Naive thymus-derived CD4-positive, alpha-beta T cell (primary cell): Measurements from ENCODE around the gene NEDD4L. TPM values are rescaled to one million over a fixed set of nuclear protein-coding genes. Genes with fewer than 3 reads are reported as not detected.

Experiments used
- ATAC-seq: fragments of 150-1000 bp; cut with Tn5 transposase; 2 replicates; pipeline ENCODE4 v1.10.0; 2021; ENCODE audit warnings: mild to moderate bottlenecking, moderate library complexity
- CTCF ChIA-PET: fragments of 350-600 bp; sonication (Branson Sonifier 250); formaldehyde crosslinking; loops from one replicate; lab custom pipeline; 2021; ENCODE audit warnings: antibody characterized with exemption; lab: Charles Lee
- POLR2A ChIA-PET: fragments of 350-600 bp; sonication (Branson Sonifier 250); formaldehyde crosslinking; loops from one replicate; lab custom pipeline; 2021; ENCODE audit warnings: antibody characterized with exemption, inconsistent platforms; lab: Charles Lee
- DNase-seq, 9 donors: peaks; one replicate each; pipeline versions ENCODE4 v3.0.0 to v3.0.0-alpha.2; 2020 to 2022; ENCODE audit warnings: mixed read lengths in 1 of 9
- H3K27ac ChIP-seq: one replicate; pipeline ENCODE4 v1.7.0; 2013; ENCODE audit warnings: mild to moderate bottlenecking, low read depth, low read length, moderate library complexity
- H3K27me3 ChIP-seq, 2 donors: one replicate each; pipeline ENCODE4 v1.7.0; 2013; ENCODE audit warnings: low read length in 2 of 2, mild to moderate bottlenecking in 2 of 2, moderate library complexity in 2 of 2; ENCODE audit not compliant: control insufficient read depth in 2 of 2, insufficient read depth in 2 of 2
- H3K36me3 ChIP-seq, 3 experiments: 1 replicate in 2 of 3; 2 replicates in 1 of 3; pipeline ENCODE4 v1.7.0; 2013; ENCODE audit warnings: low read length in 3 of 3, mild to moderate bottlenecking in 3 of 3, moderate library complexity in 1 of 3; ENCODE audit not compliant: insufficient read depth in 3 of 3, control insufficient read depth in 2 of 3
- H3K4me1 ChIP-seq, 2 donors: one replicate each; pipeline ENCODE4 v1.7.0; 2013; ENCODE audit warnings: low read length in 2 of 2, mild to moderate bottlenecking in 2 of 2, moderate library complexity in 1 of 2; ENCODE audit not compliant: control insufficient read depth in 2 of 2, insufficient read depth in 2 of 2
- H3K4me3 ChIP-seq: 2 replicates; pipeline ENCODE4 v1.7.0; 2013; ENCODE audit warnings: mild to moderate bottlenecking, low read length
- H3K9me3 ChIP-seq, 3 experiments: 1 replicate in 2 of 3; 2 replicates in 1 of 3; pipeline ENCODE4 v1.7.0; 2013; ENCODE audit warnings: low read length in 3 of 3; ENCODE audit not compliant: control insufficient read depth in 2 of 3
- H3K27ac Mint-ChIP-seq, 9 donors: one replicate each; pipeline ENCODE4 v1.8.0; 2020 to 2022; ENCODE audit warnings: mixed read lengths in 9 of 9, mild to moderate bottlenecking in 8 of 9, moderate library complexity in 5 of 9, inconsistent platforms in 2 of 9
- H3K27me3 Mint-ChIP-seq, 5 donors: one replicate each; pipeline ENCODE4 v1.8.0; 2021 to 2022; ENCODE audit warnings: mixed read lengths in 5 of 5, mild to moderate bottlenecking in 1 of 5
- H3K36me3 Mint-ChIP-seq, 5 donors: one replicate each; pipeline ENCODE4 v1.8.0; 2020 to 2022; ENCODE audit warnings: mixed read lengths in 5 of 5, mild to moderate bottlenecking in 3 of 5, inconsistent platforms in 1 of 5
- H3K4me1 Mint-ChIP-seq, 7 donors: one replicate each; pipeline ENCODE4 v1.8.0; 2020 to 2022; ENCODE audit warnings: mixed read lengths in 7 of 7, mild to moderate bottlenecking in 3 of 7, inconsistent platforms in 1 of 7
- H3K4me3 Mint-ChIP-seq, 10 donors: one replicate each; pipeline ENCODE4 v1.8.0; 2020 to 2022; ENCODE audit warnings: mild to moderate bottlenecking in 10 of 10, mixed read lengths in 10 of 10, moderate library complexity in 6 of 10, inconsistent platforms in 2 of 10
- H3K9me3 Mint-ChIP-seq, 11 donors: one replicate each; pipeline ENCODE4 v1.8.0; 2020 to 2022; ENCODE audit warnings: mixed read lengths in 11 of 11, mild to moderate bottlenecking in 4 of 11, inconsistent platforms in 1 of 11, moderate library complexity in 1 of 11
- intact Hi-C, 2 donors: fragments of 100-400 bp; cut with micrococcal nuclease; formaldehyde crosslinking; loops; one replicate each; pipeline ENCODE4 v1.15.1; 2023
- polyA plus RNA-seq, 2 donors: library from polyadenylated mRNA; unstranded; fragments of 300-500 nt; fragmentation: Illumina TruSeq; gene quantifications; one replicate each; pipeline ENCODE4 v1.2.3, GENCODE V29; 2021
- total RNA-seq, 6 experiments: library from RNA in 5 of 6; stranded (reverse) in 5 of 6; gene quantifications; 1 replicate in 5 of 6; 2 replicates in 1 of 6; pipeline ENCODE4 v1.2.3 and lab custom pipeline; 2021 to 2026

The NEDD4L gene
- total and polyA plus RNA-seq, 7 experiments from 2014 or later = 1.1 to 10.3 (median 4.2) TPM

DNA sequence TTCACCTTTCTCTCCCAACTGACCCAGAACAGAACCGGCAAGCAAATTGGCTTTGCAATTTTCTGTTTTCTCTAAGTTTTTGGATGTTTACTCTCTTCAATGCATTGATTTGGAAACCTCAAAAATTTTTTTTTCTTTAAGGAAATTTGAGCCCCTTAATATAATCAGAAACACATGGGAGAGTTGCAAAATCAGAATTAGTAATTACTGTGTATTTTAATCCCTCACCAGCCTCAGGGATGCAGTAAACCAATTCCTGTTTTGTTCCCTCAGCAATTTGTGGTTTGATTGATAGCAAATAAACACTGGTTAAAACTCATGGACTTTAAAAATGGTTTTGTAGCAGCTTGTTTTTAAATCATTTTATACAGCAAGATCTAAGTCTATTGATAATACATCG, 281.5 kb downstream of the NEDD4L start:
- DNase-seq = no peak
- no peak overlapping the region for H3K4me3 Mint-ChIP-seq
- no peaks in the 10 kb centered on the region for H3K9me3 Mint-ChIP-seq
- no peaks in the 10 kb centered on the region for H3K36me3 Mint-ChIP-seq
- intact Hi-C loops = loop anchor here in 1 of 2 donors (10.0 kb wide), 1 partner anchor 439 kb away; no protein-coding TSS in a partner anchor
- CTCF ChIA-PET = interaction anchor here (1.9 kb wide), 1 partner anchor 25 kb away, joined by 5 read pairs; no protein-coding TSS in a partner anchor
- Histone ChIP-seq H3K36me3 (no peaks in the 10 kb centered on the region), H3K27me3 (no peaks in the 10 kb centered on the region), H3K4me1 (peaks cover 0 to 6% of the 10 kb centered on the region in 2 donors), H3K9me3 (no peaks in the 10 kb centered on the region), H3K27ac (no peak overlapping the region), H3K4me3 (no peak overlapping the region)
- no peak overlapping the region for H3K27ac Mint-ChIP-seq
- peaks cover 4 to 15% (median 11%) of the 10 kb centered on the region in 7 donors for H3K4me1 Mint-ChIP-seq
- ATAC-seq = no peak
- POLR2A ChIA-PET = no interaction called here
- peaks cover 0 to 10% (median 0%) of the 10 kb centered on the region in 5 donors for H3K27me3 Mint-ChIP-seq

- Histone ChIP-seq H3K27ac (no peak overlapping the region), H3K9me3 (no peaks in the 10 kb centered on the region), H3K4me3 (no peak overlapping the region), H3K36me3 (no peaks in the 10 kb centered on the region), H3K27me3 (no peaks in the 10 kb centered on the region), H3K4me1 (no peaks in the 10 kb centered on the region)
- Mint-ChIP-seq H3K9me3 (no peaks in the 10 kb centered on the region), H3K27ac (no peak overlapping the region), H3K4me3 (no peak overlapping the region), H3K27me3 (no peaks in the 10 kb centered on the region), H3K36me3 (peaks cover 0 to 11% (median 8%) of the 10 kb centered on the region in 5 donors), H3K4me1 (no peaks in the 10 kb centered on the region)
- no peak for ATAC-seq
- ChIA-PET POLR2A (no interaction called here), CTCF (no interaction called here)
- intact Hi-C loops = no loop called here
- no peak for DNase-seq
Measured at GRCh38 chr18:58334061-58334460, 290.0 kb downstream of the NEDD4L start.

GRCh38 chr18:58335223-58335622, 291.2 kb downstream of the NEDD4L start:
- H3K27ac Mint-ChIP-seq = no peak overlapping the region
- no peak for ATAC-seq
- intact Hi-C loops = no loop called here
- no peaks in the 10 kb centered on the region for H3K9me3 Mint-ChIP-seq
- Histone ChIP-seq H3K36me3 (no peaks in the 10 kb centered on the region), H3K9me3 (no peaks in the 10 kb centered on the region), H3K4me1 (no peaks in the 10 kb centered on the region), H3K27me3 (no peaks in the 10 kb centered on the region), H3K27ac (no peak overlapping the region), H3K4me3 (no peak overlapping the region)
- no peak overlapping the region for H3K4me3 Mint-ChIP-seq
- DNase-seq = no peak
- ChIA-PET POLR2A (no interaction called here), CTCF (no interaction called here)
- peaks cover 0 to 11% (median 8%) of the 10 kb centered on the region in 5 donors for H3K36me3 Mint-ChIP-seq
- H3K27me3 Mint-ChIP-seq = no peaks in the 10 kb centered on the region
- H3K4me1 Mint-ChIP-seq = no peaks in the 10 kb centered on the region

- H3K27ac ChIP-seq = no peak overlapping the region
- H3K9me3 Mint-ChIP-seq = no peaks in the 10 kb centered on the region
- H3K27me3 ChIP-seq = no peaks in the 10 kb centered on the region
- ChIA-PET CTCF (no interaction called here), POLR2A (no interaction called here)
- no peak overlapping the region for H3K4me3 ChIP-seq
- no peaks in the 10 kb centered on the region for H3K4me1 Mint-ChIP-seq
- no peak for ATAC-seq
- no peaks in the 10 kb centered on the region for H3K4me1 ChIP-seq
- H3K27me3 Mint-ChIP-seq = no peaks in the 10 kb centered on the region
- intact Hi-C loops = no loop called here
- H3K36me3 Mint-ChIP-seq = peaks cover 0 to 11% (median 8%) of the 10 kb centered on the region in 5 donors
- H3K4me3 Mint-ChIP-seq = no peak overlapping the region
- no peaks in the 10 kb centered on the region for H3K9me3 ChIP-seq
- H3K36me3 ChIP-seq = no peaks in the 10 kb centered on the region
- no peak overlapping the region for H3K27ac Mint-ChIP-seq
- DNase-seq = no peak
Measured at GRCh38 chr18:58335821-58336220, 291.8 kb downstream of the NEDD4L start.

DNA sequence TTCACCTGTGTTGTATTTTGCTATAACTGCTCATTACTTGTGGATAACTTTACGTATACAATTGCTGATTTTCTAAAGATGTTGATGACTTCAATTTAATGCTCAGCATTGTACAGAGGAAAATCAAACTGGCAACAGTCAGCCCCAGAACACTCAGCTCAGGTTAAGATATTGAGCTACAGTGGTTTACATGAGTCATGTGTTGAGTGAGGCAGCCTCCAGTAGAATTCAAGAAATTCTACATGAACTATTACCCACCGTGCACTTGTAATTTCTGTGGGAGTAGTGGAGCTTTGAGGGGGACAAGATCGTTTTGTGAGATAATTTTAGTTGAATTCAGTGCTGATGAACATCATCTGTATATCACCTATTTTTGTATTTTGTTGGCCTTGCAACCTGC, 292.6 kb downstream of the NEDD4L start:
- Histone ChIP-seq H3K4me3 (no peak overlapping the region), H3K4me1 (no peaks in the 10 kb centered on the region), H3K36me3 (no peaks in the 10 kb centered on the region), H3K27me3 (no peaks in the 10 kb centered on the region), H3K9me3 (no peaks in the 10 kb centered on the region), H3K27ac (no peak overlapping the region)
- Mint-ChIP-seq H3K4me1 (peaks cover 0 to 2% (median 0%) of the 10 kb centered on the region in 7 donors), H3K27me3 (no peaks in the 10 kb centered on the region), H3K4me3 (no peak overlapping the region), H3K9me3 (no peaks in the 10 kb centered on the region), H3K27ac (no peak overlapping the region), H3K36me3 (peaks cover 0 to 11% (median 8%) of the 10 kb centered on the region in 5 donors)
- POLR2A ChIA-PET = no interaction called here
- DNase-seq = no peak
- no peak for ATAC-seq
- intact Hi-C loops = no loop called here
- CTCF ChIA-PET = no interaction called here

GRCh38 chr18:58337285-58337684, 293.3 kb downstream of the NEDD4L start:
- Mint-ChIP-seq H3K4me1 (peaks cover 0 to 6% (median 0%) of the 10 kb centered on the region in 7 donors), H3K9me3 (no peaks in the 10 kb centered on the region), H3K27ac (no peak overlapping the region), H3K27me3 (no peaks in the 10 kb centered on the region), H3K4me3 (no peak overlapping the region), H3K36me3 (peaks cover 0 to 13% (median 10%) of the 10 kb centered on the region in 5 donors)
- H3K27ac ChIP-seq = no peak overlapping the region
- DNase-seq (no peak), ATAC-seq (no peak)
- no peak overlapping the region for H3K4me3 ChIP-seq
- H3K9me3 ChIP-seq = no peaks in the 10 kb centered on the region
- intact Hi-C loops = no loop called here
- no peaks in the 10 kb centered on the region for H3K27me3 ChIP-seq
- H3K4me1 ChIP-seq = no peaks in the 10 kb centered on the region
- ChIA-PET CTCF (no interaction called here), POLR2A (interaction anchor here (0.5 kb wide), 1 partner anchor 60 kb away, joined by 3 read pairs; no protein-coding TSS in a partner anchor)
- H3K36me3 ChIP-seq = no peaks in the 10 kb centered on the region

- no peak for DNase-seq
- Mint-ChIP-seq H3K4me1 (peaks cover 0 to 6% (median 0%) of the 10 kb centered on the region in 7 donors), H3K9me3 (no peaks in the 10 kb centered on the region), H3K27ac (no peak overlapping the region), H3K4me3 (no peak overlapping the region), H3K36me3 (peaks cover 0 to 13% (median 10%) of the 10 kb centered on the region in 5 donors), H3K27me3 (no peaks in the 10 kb centered on the region)
- H3K27ac ChIP-seq = no peak overlapping the region
- no peak for ATAC-seq
- no peaks in the 10 kb centered on the region for H3K36me3 ChIP-seq
- ChIA-PET POLR2A (interaction anchor here (0.5 kb wide), 1 partner anchor 60 kb away, joined by 3 read pairs; no protein-coding TSS in a partner anchor), CTCF (no interaction called here)
- intact Hi-C loops = no loop called here
- H3K27me3 ChIP-seq = no peaks in the 10 kb centered on the region
- no peaks in the 10 kb centered on the region for H3K4me1 ChIP-seq
- no peaks in the 10 kb centered on the region for H3K9me3 ChIP-seq
- no peak overlapping the region for H3K4me3 ChIP-seq
Measured at GRCh38 chr18:58337686-58338085, 293.7 kb downstream of the NEDD4L start.
